Bronchial epithelial cell (primary cell): ENCODE measurements around the gene ZFP36. TPM values are rescaled to one million over a fixed set of nuclear protein-coding genes. Genes with fewer than 3 reads are reported as not detected.

Experiments
- DNase-seq: peaks from one replicate; pipeline ENCODE4 v3.0.0-alpha.2; 2010; ENCODE audit warnings: low read depth
- FAIRE-seq: peaks from 2 replicates; lab custom pipeline; 2011; peaks lifted over from hg19 to GRCh38; lab: Jason Lieb, UNC
- H3K27me3 ChIP-seq: 2 replicates; pipeline ENCODE4 v1.5.1; 2011; ENCODE audit warnings: low read length; ENCODE audit not compliant: control insufficient read depth, insufficient read depth
- H3K36me3 ChIP-seq: 2 replicates; pipeline ENCODE4 v1.5.1; 2011; ENCODE audit warnings: low read length; ENCODE audit not compliant: control insufficient read depth, insufficient read depth
- H3K4me3 ChIP-seq: 2 replicates; pipeline ENCODE4 v1.5.1; 2011; ENCODE audit warnings: mild to moderate bottlenecking, low read depth, low read length, control low read depth
- CTCF ChIP-seq: IDR thresholded peaks from 2 replicates; pipeline ENCODE4 v1.5.1; 2011; ENCODE audit warnings: mild to moderate bottlenecking, moderate library complexity, low read length, control low read depth, inconsistent platforms; ENCODE audit not compliant: insufficient read depth, severe bottlenecking
- total RNA-seq: library from RNA; depleted of rRNA; stranded (reverse); fragments of >200 nt; gene quantifications from 2 replicates; pipeline ENCODE4 v1.2.1, GENCODE V29; 2014

The ZFP36 gene
- total RNA-seq, 1 donor from 2014 or later, result 3.4 TPM

- Histone ChIP-seq H3K27me3 (no peaks in the 10 kb centered on the region), H3K4me3 (peak overlapping the region; percentile 91), H3K36me3 (peaks cover 7% of the 10 kb centered on the region)
- TF ChIP-seq CTCF, result no peak
- DNase-seq (no peak), FAIRE-seq (no peak)
These were observed 6.2 kb downstream of the ZFP36 start for GRCh38 chr19:39412867-39413271.

GRCh38 chr19:39413272-39413910 lies 6.7 kb downstream of the ZFP36 start:
- DNase-seq (no peak), FAIRE-seq (no peak)
- TF ChIP-seq CTCF, result no peak
- no peaks in the 10 kb centered on the region for H3K27me3 ChIP-seq
- peaks cover 3% of the 10 kb centered on the region for H3K36me3 ChIP-seq
- H3K4me3 ChIP-seq, result peak overlapping the region; percentile 91

GRCh38 chr19:39413911-39414608 lies 7.4 kb downstream of the ZFP36 start:
- FAIRE-seq (no peak), DNase-seq (no peak)
- peak overlapping the region; percentile 91 for H3K4me3 ChIP-seq
- H3K36me3 ChIP-seq, result peaks cover 3% of the 10 kb centered on the region
- no peaks in the 10 kb centered on the region for H3K27me3 ChIP-seq
- TF ChIP-seq CTCF, result peak; percentile 17

- FAIRE-seq, result no peak
These were observed 8.7 kb downstream of the ZFP36 start for GRCh38 chr19:39415111-39416046.

More at GRCh38 chr19:39415111-39416046, 8.7 kb downstream of the ZFP36 start:
- no peak overlapping the region for H3K4me3 ChIP-seq
- DNase-seq, result no peak
- no peaks in the 10 kb centered on the region for H3K27me3 ChIP-seq
- TF ChIP-seq CTCF, result no peak
- peaks cover 5% of the 10 kb centered on the region for H3K36me3 ChIP-seq
